ENCODE results near the gene OR52W1.
A peak's percentile ranks its signal among the peaks of the same experiment; 100 is the strongest.
"Not testable (repeated sequence)": the region's sequence is repeated elsewhere in the genome, so short reads cannot be mapped to it uniquely, and the experiment has no call there.

The OR52W1 gene

GRCh38 chr11:6219359-6219758 lies 20.3 kb downstream of the OR52W1 start:
- DNase-seq = no peak

- no peak for DNase-seq
These were observed 24.8 kb downstream of the OR52W1 start for GRCh38 chr11:6223854-6224253.

- no peak for DNase-seq
These were observed 25.4 kb downstream of the OR52W1 start for GRCh38 chr11:6224421-6224820.

- no peak for DNase-seq
These were observed 26.0 kb downstream of the OR52W1 start for GRCh38 chr11:6225024-6225423.

GRCh38 chr11:6225896-6226295 lies 26.9 kb downstream of the OR52W1 start:
- no peak for DNase-seq

GRCh38 chr11:6228520-6228919 lies 29.5 kb downstream of the OR52W1 start:
- peak; percentile 10 for DNase-seq

GRCh38 chr11:6229911-6230310 lies 30.9 kb downstream of the OR52W1 start:
- DNase-seq = peak; percentile 41

GRCh38 chr11:6232899-6233298 lies 33.9 kb downstream of the OR52W1 start:
- no peak for DNase-seq

- no peak for DNase-seq
These were observed 35.0 kb downstream of the OR52W1 start for GRCh38 chr11:6233984-6234386.

- peak; percentile 100 for DNase-seq
These were observed 35.5 kb downstream of the OR52W1 start, which contains the start of gene FHIP1B for GRCh38 chr11:6234387-6235107. Gene FHIP1B, minus strand, starts transcription at chr11:6234636. Its CDS starts 10,120 bp downstream, at chr11:6224516.

- DNase-seq = no peak
These were observed 38.2 kb downstream of the OR52W1 start for GRCh38 chr11:6237266-6237665.

GRCh38 chr11:6237761-6238302 lies 38.8 kb downstream of the OR52W1 start:
- no peak for DNase-seq

GRCh38 chr11:6238902-6239301 lies 39.9 kb downstream of the OR52W1 start, which contains the start of gene CNGA4:
Gene CNGA4, plus strand, starts transcription at chr11:6239089. Its CDS starts 118 bp downstream, at chr11:6239207.
- DNase-seq = no peak

GRCh38 chr11:6240139-6240538 lies 41.1 kb downstream of the OR52W1 start:
- DNase-seq = no peak

GRCh38 chr11:6240781-6241180 lies 41.8 kb downstream of the OR52W1 start:
- DNase-seq = no peak

- DNase-seq = no peak
These were observed 42.3 kb downstream of the OR52W1 start for GRCh38 chr11:6241316-6241715.

GRCh38 chr11:6245536-6245935 lies 46.5 kb downstream of the OR52W1 start:
- no peak for DNase-seq

- DNase-seq = no peak
These were observed 49.2 kb downstream of the OR52W1 start for GRCh38 chr11:6248248-6248647.

GRCh38 chr11:6248897-6249296 lies 49.9 kb downstream of the OR52W1 start:
- DNase-seq = not testable (repeated sequence)
